ENCODE measurements around the gene CBLC.

- TF ChIP-seq ZNF121 (tag by site-specific recombination; IDR thresholded peaks at IDR 0.05) (no peak), CTCF (tag by site-specific recombination; IDR thresholded peaks at IDR 0.05) (no peak)
These were observed 5.9 kb downstream of the CBLC start for GRCh38 chr19:44783545-44783944.
